ENCODE measurements around the gene ST6GAL1. TPM values are rescaled to one million over a fixed set of nuclear protein-coding genes. Genes with fewer than 3 reads are reported as not detected.

The ST6GAL1 gene
- total RNA-seq, 1 experiment from 2014 or later = 15.6 TPM

DNA sequence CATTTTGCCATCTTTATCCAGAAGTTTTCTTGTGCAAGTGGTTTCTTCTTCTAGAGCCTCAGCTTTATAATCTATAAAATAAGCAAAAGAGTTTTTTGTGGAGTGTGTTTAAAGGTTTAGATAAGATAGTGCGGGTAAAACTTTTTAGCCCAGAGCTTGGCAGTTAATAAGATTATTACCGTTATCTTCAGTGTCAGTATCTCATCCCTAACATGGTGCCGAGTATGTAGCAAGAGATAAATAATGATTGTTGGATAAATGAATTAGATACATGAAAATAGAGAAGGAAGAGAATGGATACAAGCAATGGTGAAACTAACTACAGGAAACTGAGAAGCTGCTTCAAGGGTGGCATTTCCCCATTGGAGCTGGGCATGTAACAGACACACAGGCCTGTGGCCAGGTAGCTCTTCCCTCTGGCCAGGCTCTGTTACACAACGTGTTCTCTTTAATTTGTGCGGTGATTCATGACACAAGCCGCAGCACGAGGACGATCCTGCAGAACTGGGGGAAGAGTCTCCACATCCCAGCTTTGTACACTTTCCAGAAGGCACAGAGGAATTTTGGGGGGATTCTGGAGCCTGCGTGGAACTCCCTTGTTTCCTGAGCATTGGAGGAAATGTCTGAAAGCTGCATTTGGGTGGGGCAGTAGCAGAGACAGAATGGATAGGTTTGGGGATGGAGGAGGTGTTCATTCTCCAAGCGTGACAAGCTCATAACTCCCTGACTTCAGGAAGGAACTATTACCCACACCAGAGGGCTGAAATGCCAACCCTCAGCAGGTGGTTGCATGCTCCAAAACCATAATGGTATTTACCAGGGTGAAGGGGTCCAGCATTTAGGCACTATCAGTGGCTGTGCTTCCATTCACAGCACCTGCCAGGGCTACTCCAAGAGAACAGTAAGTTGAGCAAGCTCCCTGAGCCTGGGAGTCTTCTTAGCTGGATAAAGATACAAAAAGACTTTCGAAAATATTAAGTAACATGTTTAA, 14.2 kb upstream of the ST6GAL1 start:
- Histone ChIP-seq H3K4me1 (ENCODE audit: control insufficient read depth in 1 of 2, insufficient read depth in 2 of 2, low read length in 2 of 2) (no peaks in the 10 kb centered on the region), H3K36me3 (ENCODE audit: control insufficient read depth in 1 of 2, insufficient read depth in 2 of 2, low read length in 2 of 2) (no peaks in the 10 kb centered on the region), H3K9ac (ENCODE audit: low read length) (no peak overlapping the region), H3K4me3 (replicated peaks in 1 of 2; ENCODE audit: low read depth in 1 of 2, low read length in 2 of 2) (no peak overlapping the region), H3K9me2 (ENCODE audit: insufficient read depth) (no peaks in the 10 kb centered on the region), H4K20me1 (ENCODE audit: insufficient read depth) (no peaks in the 10 kb centered on the region), H3K27me3 (ENCODE audit: insufficient read depth, low read length) (no peaks in the 10 kb centered on the region; the same call in 1 of the 2 replicates), H3K79me2 (ENCODE audit: insufficient read depth, low read length) (no peaks in the 10 kb centered on the region), H2AFZ (ENCODE audit: low read depth, low read length, poor library complexity, severe bottlenecking) (no peak overlapping the region), H3K27ac (ENCODE audit: low read depth, low read length) (no peak overlapping the region), H3K9me3 (ENCODE audit: control insufficient read depth in 1 of 2, insufficient read depth in 1 of 2, low read depth in 1 of 2, low read length in 2 of 2) (no peaks in the 10 kb centered on the region), H3K4me2 (ENCODE audit: low read length) (no peak overlapping the region)
- RAD21 ChIA-PET (ENCODE audit: low non-redundant PET in 1 of 2, low total read pairs in 2 of 2, uncharacterized antibody in 2 of 2, unreplicated experiment in 2 of 2) = no interaction called here
- POLR2A ChIA-PET = no interaction called here
- TF ChIP-seq ATF3 (IDR thresholded peaks at IDR 0.05) (no peak), EZH2phosphoT487 (IDR thresholded peaks at IDR 0.05; ENCODE audit: borderline replicate concordance) (no peak), MAX (IDR thresholded peaks at IDR 0.05) (no peak), SRF (IDR thresholded peaks at IDR 0.05; ENCODE audit: low read depth) (no peak), JUND (IDR thresholded peaks at IDR 0.05) (no peak), TCF7L2 (IDR thresholded peaks at IDR 0.05; ENCODE audit: borderline replicate concordance, extremely low read depth, insufficient read depth, insufficient read length) (no peak), EZH2 (IDR thresholded peaks at IDR 0.05) (no peak), CEBPB (IDR thresholded peaks at IDR 0.05; ENCODE audit: low read depth) (no peak), CTCF (IDR thresholded peaks at IDR 0.05 in 2 of 3, conservative IDR thresholded peaks at IDR 0.05 in 1 of 3; ENCODE audit: borderline replicate concordance in 1 of 3, insufficient read depth in 1 of 3, low read depth in 2 of 3, low read length in 2 of 3) (no peak), POLR2AphosphoS5 (IDR thresholded peaks at IDR 0.05; ENCODE audit: low read depth, low read length) (no peak), RAD21 (IDR thresholded peaks at IDR 0.05; ENCODE audit: low read depth) (no peak), CBX3 (IDR thresholded peaks at IDR 0.05; ENCODE audit: low read depth) (no peak), ZNF274 (IDR thresholded peaks at IDR 0.05; ENCODE audit: low read depth, low read length) (no peak), POLR2A (IDR thresholded peaks at IDR 0.05; ENCODE audit: borderline replicate concordance, extremely low read depth, insufficient read depth, insufficient read length) (no peak), YY1 (IDR thresholded peaks at IDR 0.05; ENCODE audit: extremely low read depth, insufficient replicate concordance, low read depth, low read length) (no peak), FOSL1 (IDR thresholded peaks at IDR 0.05; ENCODE audit: low read depth) (no peak), ZFX (IDR thresholded peaks at IDR 0.05) (no peak), SP1 (IDR thresholded peaks at IDR 0.05; ENCODE audit: low read depth) (no peak), SIN3A (IDR thresholded peaks at IDR 0.05; ENCODE audit: low read depth) (no peak)
- ATAC-seq (no peak), DNase-seq (ENCODE audit: low read depth, low spot score) (no peak)
- CTCF ChIA-PET = no interaction called here
- no TSS peak for BruUV-seq (replicated peaks)
- intact Hi-C loops (cut with micrococcal nuclease) = no loop called here

All from HCT116 (cell line).